GM21381 (cell line): ENCODE data around the gene SEPTIN10.

Source experiments
- ATAC-seq: cut with Tn5 transposase; IDR thresholded peaks from one replicate; pipeline ENCODE4 v1.9.1; 2021; ENCODE audit warnings: mild to moderate bottlenecking, moderate library complexity; ENCODE audit not compliant: unreplicated experiment

SEPTIN10 gene

DNA sequence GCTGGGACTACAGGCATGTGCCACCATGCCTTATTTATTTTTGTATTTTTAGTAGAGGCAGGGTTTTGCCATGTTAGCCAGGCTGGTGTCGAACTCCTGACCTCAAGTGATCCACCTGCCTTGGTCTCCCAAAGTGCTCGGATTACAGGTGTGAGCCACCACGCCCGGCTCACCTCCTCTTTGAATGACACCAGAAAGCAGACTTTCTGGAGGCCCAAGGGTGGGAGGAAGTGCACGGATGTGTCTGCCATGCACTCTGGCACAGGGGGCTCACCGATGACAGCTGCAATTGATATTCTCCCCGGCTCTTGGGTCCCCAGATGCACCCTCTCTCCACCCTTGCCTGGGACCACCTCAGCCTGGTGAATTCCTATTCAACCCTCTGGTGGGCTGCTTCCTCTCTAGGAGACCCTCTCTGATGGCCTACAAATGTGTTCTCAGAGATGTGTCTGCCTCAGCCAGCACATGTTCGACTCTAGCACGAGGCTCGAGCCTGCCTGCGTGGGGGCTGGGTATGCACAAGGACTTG, 87.3 kb downstream of the SEPTIN10 start:
- ATAC-seq = no peak

DNA sequence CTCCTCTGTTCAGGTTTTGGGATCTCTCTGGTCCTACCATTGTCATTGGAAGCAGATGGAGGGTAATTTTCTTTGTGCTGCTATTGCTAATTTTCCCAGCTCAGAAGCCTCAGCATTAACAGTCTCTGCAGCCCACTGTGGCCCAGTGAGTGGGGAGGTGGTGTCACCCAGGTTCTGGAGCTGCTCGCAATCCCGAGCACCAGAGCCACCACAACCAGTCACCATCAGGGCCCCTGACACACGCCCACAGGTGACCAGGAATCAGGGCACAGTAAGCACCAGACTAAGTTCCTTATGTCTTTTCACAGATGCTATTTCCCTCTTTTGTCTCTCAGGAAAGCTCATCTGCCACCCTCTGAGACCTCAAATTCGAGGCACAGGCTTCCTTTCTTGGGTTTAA, 87.9 kb downstream of the SEPTIN10 start:
- ATAC-seq = no peak

DNA sequence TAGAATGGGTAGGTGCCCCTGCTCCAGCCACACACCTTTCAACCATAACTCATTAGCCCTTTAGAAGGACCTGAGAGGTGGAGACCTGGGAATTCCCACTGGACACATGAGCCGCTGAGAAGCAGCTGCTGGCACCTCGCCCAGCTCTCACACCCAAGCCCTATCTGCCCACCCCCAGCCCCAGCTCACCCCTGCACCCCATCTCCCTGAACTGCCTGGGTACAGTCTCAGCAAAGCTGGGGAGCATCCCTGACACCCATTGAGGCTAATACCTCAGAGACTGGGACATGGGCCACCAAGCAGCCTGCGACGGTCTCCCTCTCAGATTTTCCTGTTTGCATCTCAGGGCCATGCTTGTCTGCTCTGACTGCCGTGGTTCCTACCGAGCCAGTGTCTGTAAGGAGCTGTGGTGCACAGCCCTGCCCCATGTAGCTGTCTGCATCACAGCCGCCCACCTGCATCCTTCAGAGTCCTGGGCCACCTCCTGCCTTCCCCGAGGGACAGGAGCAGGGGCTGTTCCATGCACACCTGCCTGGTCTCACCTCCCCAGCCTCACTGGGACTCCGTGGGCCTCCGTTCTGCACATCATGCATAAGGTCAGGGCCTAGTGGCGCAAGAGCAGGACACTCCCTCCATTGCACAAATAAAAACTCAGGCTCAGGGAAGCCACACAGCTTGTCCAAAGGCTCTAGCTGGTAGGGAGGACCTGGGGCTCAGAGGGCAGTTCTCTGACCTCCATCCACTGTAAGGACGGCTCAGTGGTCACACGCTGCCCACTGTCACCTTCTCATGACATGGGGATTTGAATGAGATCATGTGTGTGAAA, 90.0 kb downstream of the SEPTIN10 start:
- ATAC-seq = no peak

DNA sequence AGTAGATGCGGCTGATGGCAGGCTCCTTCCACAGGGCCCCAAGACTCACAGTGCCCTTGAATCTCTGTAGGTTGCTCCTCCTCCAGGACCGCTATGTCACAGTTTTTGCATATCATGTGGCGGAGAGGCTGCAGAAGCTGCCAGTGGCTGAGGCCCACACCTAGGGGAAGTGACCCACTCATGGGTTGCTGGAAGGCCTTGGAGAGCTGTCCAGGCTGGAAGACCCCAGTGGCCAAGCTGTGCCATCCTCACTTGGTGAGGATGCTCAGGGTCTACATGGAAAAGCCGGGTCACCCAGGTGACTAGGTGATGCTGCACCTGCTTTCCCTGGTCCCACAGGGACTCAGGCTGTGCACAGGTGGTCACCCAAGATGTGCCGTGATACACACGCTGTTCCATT, 90.6 kb downstream of the SEPTIN10 start:
- ATAC-seq = no peak

DNA sequence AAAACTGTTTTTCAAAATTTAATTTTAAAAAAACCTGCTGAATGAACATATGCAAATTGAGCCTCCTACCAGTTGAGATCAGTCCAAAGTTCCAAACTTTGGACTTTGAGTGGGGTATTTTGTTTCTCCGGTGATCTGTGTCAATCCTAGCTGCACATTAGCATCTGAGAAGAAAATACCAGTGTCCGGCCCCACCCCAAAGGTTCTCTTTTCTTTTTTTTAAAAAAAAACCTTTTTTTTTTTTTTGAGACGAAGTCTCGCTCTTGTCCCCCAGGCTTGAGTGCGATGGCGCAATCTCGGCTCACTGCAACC, 91.7 kb downstream of the SEPTIN10 start:
- no peak for ATAC-seq

DNA sequence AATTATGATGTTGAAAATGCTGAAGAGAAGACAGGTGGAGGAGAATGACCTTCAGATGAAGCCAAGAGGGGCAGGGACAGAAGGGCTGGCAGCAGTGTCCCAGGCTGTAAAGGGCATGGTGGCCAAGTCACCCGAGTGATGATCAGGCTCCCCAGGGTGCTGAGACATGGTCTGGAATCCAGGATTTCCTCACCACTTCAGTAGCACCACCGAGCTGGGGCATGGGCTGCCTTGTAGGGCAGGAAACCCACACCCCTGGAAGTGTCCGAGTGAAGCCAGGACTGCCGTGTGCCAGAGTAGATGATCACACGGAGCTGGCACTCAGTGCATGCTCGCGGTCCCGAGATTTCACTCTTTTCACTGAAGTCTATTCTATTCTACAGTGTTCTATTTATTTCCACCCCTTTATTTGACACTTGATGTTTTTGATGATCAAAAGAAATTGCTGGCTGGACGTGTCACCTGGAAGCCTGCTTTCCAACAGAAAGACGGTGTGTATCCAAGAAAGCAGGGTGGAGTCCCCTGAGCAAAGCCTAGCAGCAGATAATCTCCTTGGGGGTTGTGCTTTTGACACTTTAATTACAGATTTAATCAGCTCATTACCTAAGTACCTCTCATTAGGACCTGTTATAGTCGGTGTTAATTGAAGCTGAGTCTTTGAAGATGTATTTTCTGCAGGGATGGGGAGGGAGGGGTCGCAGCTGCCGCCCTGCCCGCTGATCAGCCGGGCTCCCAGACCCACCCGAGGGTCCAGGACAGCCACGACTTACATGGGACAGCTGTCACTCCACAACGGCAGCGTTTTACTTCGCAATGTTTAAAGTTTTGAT, 92.3 kb downstream of the SEPTIN10 start:
- no peak for ATAC-seq

DNA sequence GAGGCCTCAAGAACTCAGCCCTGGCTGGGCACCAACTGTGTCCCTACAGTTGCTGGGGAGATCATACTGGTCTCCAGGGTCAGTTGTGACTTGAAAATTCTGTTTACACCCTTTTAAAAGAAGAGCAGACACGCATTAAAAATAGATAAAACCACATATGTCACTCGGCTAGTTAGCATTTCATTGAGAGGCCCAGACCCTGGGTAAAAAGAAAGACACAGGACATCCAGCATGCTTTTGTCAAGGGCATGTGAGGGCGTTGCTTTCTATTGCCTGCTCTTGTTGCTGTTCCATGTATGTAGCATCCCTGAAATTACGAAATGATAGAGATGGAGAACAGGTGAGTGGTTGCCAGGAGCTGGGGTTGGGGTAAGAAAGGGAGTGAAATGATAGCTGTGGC, 94.3 kb downstream of the SEPTIN10 start:
- no peak for ATAC-seq

DNA sequence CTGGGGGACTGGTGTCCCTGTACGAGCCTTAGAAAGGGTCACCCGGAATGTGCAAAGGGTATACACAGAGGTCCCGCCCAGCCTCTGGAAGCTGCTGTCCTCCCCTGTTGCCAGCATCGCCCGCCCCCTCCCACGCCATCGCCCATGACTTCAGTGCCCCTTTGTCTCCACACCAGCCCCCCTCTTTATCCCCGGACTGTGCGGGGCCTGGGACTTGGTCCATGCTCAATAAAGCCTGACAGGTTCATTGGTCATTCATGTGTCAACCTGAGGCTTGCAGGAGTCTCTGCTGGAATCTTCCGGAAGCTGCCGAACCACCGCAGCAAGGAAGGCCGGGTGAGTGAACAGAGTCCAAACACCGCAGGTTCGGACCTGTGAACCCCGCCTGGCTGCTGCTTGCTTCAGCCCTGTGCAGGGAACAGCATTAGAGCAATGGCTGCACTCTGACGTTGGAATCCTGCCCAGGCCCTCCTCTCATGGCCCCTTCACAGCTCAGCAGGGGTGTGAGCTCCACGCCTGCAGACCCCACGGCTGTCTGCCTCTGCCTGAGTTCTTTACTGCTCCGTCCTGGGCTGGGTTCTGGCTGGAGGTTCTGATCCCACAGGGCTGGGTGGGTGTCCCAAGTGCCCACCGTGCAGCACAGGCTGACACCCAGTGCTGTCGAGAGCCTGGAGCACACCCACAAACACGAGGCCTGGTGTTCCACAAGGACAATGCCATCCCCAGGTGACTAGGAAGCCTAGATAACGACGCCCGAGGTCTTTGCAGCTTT, 96.5 kb downstream of the SEPTIN10 start:
- no peak for ATAC-seq

DNA sequence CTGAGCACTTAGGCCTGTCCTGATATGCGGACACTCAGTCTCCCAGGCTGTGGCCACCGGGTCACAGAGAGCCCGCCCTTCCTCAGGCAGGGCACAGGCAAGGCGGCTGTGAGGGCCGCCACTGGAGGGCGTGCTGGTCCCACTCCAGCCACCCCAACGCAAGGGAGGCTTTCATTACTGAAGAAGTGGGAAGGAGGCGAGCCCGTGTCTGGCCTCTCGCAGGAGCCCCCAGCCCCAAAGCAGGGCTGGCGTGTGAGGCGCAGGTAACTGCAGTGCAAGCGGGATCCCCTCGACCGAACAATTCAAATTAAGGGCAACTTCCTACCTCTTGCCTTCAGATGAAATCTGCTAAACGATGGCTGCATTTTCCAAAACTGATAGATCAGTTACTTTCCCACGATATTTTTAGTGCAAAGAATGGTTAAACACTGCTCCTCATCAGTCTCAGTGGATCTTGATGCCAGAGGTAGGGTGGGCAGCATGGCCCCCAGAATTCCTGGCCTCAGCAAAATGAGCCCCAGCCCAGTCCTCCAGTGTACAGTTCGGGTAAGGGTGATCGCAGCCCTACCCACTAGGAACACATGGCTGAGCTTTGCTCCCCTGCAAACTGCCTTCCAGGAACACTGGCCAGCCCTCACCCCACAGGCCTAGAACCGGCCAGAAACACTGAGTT, 97.2 kb downstream of the SEPTIN10 start:
- no peak for ATAC-seq

DNA sequence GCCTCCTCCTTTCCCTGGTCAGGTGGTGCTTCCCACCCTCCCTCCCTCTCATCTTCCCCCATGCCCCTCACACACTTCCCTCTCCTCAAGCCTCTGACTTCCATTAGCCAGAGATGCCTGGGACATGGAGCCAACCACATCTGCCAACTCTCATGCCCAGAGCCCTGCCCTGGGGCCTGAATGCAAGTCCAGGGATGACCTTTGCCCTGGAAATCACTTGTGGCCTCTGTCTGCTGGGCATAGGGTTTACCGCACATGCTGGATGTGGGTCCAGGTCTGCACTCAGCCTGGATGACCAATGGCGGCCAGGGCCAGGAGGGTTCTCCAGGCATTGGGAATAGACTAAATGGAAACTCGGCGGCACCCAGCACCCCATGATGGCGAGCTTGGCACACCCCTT, 98.9 kb downstream of the SEPTIN10 start:
- no peak for ATAC-seq

DNA sequence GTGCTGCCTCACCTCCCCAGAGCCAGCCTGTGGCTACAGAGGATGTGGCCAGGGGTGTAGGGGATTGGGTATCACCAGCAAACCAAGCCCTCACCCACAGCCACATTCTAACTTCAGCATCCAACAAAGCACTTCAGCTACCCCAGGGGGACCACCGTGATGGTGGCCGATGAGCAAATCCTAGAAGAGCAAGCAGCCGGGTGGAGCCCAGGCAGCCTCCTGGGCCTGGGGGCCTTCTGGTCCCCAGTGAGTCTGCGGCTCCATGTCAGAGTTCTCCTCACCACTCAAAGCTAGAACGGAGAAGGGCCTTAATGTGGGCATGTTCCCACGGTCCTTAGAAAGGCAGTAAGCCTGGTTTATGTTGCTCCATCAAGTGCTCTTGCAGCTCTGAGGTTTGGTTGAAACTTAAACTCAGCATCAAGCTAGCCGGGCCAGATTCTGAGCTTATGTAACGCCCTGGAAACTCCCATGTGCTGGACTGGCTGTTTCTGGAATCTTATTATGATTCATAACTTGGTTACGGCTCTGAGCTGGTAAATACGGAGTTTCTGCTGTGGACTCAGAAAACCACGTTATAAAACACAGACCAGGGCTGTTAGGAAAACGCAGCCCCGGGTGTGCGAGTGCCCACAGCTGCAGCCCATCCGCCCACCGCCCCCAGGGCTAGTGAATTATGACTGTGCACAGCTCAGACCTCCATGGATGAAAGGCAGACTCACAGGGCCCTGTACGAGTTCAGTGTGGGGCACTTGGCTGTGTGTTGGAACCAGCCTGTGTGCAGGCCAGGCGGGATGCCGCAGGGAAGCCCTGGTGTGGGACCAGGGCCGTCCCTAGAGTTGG, 99.8 kb downstream of the SEPTIN10 start:
- ATAC-seq = peak; percentile 71

DNA sequence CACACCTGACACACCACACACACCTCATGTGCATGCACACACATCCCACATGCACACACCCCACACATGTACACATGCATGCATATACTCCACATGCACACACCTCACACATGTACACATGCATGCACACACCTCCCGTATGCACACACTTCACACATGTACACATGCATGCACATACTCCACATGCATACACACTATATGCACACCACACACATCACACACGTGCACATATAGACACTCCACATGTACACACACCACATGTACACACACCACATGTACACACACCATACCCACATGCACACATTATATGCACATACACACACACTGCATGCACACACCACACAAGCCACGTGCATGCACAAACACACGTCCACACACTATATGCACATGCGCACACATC, 100.5 kb downstream of the SEPTIN10 start:
- no peak for ATAC-seq

DNA sequence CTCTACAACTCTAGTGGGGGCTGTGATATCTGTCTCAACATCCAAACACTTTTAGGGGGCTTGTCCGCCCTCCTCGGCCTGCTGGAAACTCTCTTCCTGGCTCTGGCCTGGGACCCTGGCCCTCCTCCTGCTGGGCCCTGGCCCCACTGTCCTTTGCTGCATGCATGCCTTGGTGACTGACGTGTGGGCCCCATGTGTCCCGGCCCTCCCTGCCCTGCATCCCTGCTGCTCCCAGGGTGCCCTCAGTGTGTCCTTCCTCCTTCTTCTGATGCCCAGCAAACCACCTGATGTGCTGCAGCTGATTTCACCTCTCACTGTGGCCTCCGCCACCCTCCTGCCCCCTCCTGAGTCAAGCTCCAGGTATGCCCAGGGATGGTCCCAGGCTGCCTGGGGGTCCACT, 101.7 kb downstream of the SEPTIN10 start:
- ATAC-seq = no peak

DNA sequence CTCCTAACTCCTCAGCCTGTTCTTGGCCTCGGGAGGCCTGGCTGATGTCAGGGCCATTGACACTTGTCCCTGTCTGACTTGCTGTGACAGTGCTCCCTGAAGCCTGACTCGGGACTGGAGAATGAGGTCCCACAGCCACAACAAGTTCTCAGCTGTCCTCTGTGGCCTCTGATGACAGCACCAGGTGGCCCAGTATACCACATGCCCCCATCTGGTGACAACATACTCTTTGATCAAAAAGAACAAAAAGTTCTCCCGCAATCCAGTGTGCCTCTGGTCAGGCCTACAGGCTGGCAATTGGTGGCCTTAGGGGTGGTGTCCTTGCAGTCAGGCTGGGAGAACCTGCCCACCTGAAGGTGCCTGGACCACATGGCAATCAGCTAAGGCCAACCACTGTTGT, 102.6 kb downstream of the SEPTIN10 start:
- ATAC-seq = no peak

DNA sequence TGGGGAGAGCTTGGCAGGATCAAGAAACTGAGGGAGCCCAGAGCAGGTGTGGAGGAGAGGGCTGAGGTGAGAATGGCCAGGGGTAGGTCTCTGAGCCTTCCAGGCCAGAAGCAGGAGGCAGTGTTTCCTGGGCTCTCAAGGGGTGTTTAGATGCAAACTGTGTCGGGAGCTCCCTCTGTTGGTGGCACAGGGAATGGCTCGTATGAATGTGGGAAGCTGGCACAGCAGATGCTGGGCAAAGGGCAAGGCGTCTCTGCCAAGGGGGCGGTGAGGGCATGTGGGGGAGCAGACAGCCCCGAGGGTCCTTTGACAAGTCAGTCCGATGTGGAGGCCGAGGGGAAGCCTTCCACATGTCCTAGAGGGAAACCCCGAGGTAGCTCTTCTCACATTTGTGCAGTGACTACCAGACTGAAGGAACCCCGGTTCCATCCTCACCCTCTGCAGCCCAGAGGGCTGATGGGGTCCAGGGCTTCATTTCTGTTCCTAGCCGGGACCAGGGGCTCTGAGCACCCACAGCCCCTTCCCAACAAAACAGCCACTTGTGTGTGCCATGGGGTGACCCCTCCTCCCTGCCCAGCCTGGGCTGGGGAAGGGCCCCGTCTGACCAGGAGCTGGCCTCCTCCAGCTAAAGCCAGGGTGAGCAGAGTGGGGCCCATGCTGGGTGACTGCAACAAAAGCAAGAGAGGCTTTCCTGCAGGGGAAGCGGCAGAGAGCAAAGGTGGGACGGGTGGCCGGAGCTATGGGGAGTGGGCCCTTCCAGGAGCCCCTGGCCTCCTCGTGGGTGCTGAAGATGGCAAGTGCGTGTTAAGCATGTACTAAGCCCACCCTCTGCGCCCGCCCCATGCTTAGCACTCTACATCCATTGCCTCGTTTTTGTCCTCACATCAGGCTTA, 103.4 kb downstream of the SEPTIN10 start:
- ATAC-seq = no peak

DNA sequence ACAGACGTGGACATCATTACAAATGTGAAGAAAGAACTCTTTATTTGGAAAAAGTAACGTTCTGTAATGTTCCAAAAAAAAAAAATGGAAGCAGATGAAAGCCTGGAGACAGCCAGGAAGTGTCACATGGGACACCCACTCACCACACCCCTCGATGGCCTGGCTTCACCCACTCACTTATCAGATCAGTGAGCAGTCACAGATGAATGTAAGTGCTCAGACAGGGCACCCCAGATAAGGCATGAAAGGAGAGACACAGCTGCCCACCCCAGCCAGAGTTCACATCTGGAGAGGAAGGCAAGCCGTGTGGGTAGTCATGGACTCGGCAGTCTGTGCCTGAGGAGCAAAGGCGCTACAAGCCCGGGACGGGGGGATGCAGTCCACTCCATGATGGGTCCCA, 105.2 kb downstream of the SEPTIN10 start:
- no peak for ATAC-seq

DNA sequence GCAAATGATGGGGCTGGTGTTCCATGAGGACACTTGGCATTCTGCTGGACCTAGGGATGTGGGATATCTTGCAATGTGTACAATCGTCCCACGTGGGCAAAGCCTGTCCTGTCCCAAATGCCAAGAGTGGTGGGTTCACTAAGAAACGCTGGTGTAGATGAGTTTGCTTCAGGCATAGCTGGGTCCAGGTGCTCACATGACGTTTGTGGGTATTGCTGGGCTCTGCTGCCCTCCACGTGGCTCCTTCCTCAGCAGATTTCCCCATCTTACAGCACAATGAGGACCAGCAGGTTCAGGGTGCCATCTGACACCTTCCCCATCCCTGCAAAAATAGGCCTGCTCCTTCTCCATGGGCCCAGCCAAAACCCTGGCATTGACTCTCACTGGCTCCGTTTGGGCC, 105.9 kb downstream of the SEPTIN10 start:
- no peak for ATAC-seq

DNA sequence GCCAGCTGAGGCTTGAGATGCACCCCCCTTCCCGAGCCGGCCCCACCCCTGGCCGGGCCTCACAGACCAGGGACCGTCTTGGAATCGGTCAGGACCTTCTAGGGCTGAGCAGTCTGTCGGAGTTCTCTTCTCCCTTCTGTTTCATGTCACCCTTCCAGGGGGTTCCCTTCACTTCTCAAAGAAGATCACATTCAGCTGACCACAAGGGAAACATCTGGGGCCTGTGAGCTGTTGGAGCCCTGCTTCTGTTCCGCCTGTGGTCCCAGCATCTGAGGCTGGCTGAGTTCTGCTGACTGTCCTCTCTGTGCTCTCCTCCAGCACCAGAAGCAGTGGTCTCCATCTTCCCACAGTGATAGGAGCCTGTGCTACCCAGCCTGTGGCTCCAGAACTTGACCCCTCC, 106.5 kb downstream of the SEPTIN10 start:
- ATAC-seq = no peak

DNA sequence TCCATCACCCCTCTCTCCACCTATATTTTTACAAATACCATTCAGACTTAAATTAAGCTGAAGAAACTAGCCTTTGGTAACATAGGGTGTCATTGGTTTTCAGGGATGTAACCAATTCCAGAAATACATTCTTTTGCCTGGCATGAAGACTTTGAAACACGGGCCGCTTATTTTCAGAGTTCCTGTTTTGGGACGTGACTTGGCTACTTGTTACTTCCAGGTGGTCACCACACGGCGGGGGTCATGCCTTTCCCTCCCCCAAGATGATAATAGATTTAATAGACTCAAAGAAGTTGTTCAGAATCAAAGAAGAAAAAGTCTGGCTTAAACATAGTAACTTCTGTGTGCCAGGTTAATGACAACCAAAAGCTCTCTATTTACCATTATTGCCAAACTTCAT, 110.6 kb downstream of the SEPTIN10 start:
- no peak for ATAC-seq
